HG02642 (cell line): Measurements from ENCODE around the gene RRN3.
"Not testable (repeated sequence)": the region's sequence is repeated elsewhere in the genome, so short reads cannot be mapped to it uniquely, and the experiment has no call there.

Source experiments
- ATAC-seq: cut with Tn5 transposase; IDR thresholded peaks from one replicate; pipeline ENCODE4 v1.9.1; 2021; ENCODE audit warnings: mild to moderate bottlenecking; ENCODE audit not compliant: unreplicated experiment, poor library complexity

RRN3 gene

GRCh38 chr16:15093955-15094827, at the start of gene RRN3:
Gene RRN3, minus strand, starts transcription at chr16:15094272. Its CDS starts 39 bp downstream, at chr16:15094233.
- peak; percentile 99 for ATAC-seq

- ATAC-seq: not testable (repeated sequence)
Measured at GRCh38 chr16:15143601-15144091, 49.6 kb upstream of the RRN3 start.

GRCh38 chr16:15142891-15143600, 49.0 kb upstream of the RRN3 start:
- ATAC-seq: not testable (repeated sequence)

- not testable (repeated sequence) for ATAC-seq
Measured at GRCh38 chr16:15142107-15142890, 48.2 kb upstream of the RRN3 start.

- ATAC-seq: no peak
Measured at GRCh38 chr16:15141586-15141985, 47.5 kb upstream of the RRN3 start.

- not testable (repeated sequence) for ATAC-seq
Measured at GRCh38 chr16:15140444-15141365, 46.6 kb upstream of the RRN3 start.

GRCh38 chr16:15137514-15137913, 43.4 kb upstream of the RRN3 start:
- ATAC-seq: not testable (repeated sequence)

GRCh38 chr16:15135483-15136360, 41.6 kb upstream of the RRN3 start:
- ATAC-seq: not testable (repeated sequence)

GRCh38 chr16:15134752-15135482, 40.8 kb upstream of the RRN3 start:
- not testable (repeated sequence) for ATAC-seq

- not testable (repeated sequence) for ATAC-seq
Measured at GRCh38 chr16:15133554-15133953, 39.5 kb upstream of the RRN3 start.

- ATAC-seq: not testable (repeated sequence)
Measured at GRCh38 chr16:15132719-15133428, 38.8 kb upstream of the RRN3 start.

- not testable (repeated sequence) for ATAC-seq
Measured at GRCh38 chr16:15130943-15131700, 37.0 kb upstream of the RRN3 start.

GRCh38 chr16:15130256-15130932, 36.3 kb upstream of the RRN3 start:
- ATAC-seq: not testable (repeated sequence)

GRCh38 chr16:15127641-15128425, 33.8 kb upstream of the RRN3 start:
- ATAC-seq: not testable (repeated sequence)

- not testable (repeated sequence) for ATAC-seq
Measured at GRCh38 chr16:15100372-15100987, 6.4 kb upstream of the RRN3 start.
